K562 (cell line): Measurements from ENCODE around the gene ARHGAP42. TPM values are rescaled to one million over a fixed set of nuclear protein-coding genes. Genes with fewer than 3 reads are reported as not detected.

Experiments
- ATAC-seq: fragments of 200-7000 bp; cut with Tn5 transposase; 3 replicates; pipeline ENCODE4 v1.9.1; 2020; ENCODE audit warnings: moderate library complexity
- BruUV-seq: library from RNA; stranded (reverse); fragments of 400-500 nt; replicated peaks from 2 replicates; lab custom pipeline; 2021; lab: Mats Ljungman, UMichigan
- CTCF ChIA-PET: fragments of 300-600 bp; formaldehyde crosslinking; extraction: SDS; loops from one replicate; lab custom pipeline; 2021; ENCODE audit warnings: low intra/inter-chr PET ratio; lab: Yijun Ruan, JAX
- POLR2A ChIA-PET: fragments of 300-600, 350-650 bp; sonication (Branson Sonifier 250); formaldehyde crosslinking; extraction: SDS; loops from one replicate; lab custom pipeline; 2021; ENCODE audit warnings: antibody characterized with exemption, inconsistent platforms; lab: Yijun Ruan, JAX
- DNase-seq, 4 experiments: peaks; one replicate each; pipeline versions ENCODE4 v3.0.0 to v3.0.0-alpha.2; 2011 to 2018; ENCODE audit warnings: low spot score in 3 of 4, mixed read lengths in 3 of 4; ENCODE audit errors: extremely low read depth in 1 of 4
- FAIRE-seq: peaks from 2 replicates; lab custom pipeline; 2011; peaks lifted over from hg19 to GRCh38; lab: Jason Lieb, UNC
- H2AFZ ChIP-seq: 2 replicates; pipeline ENCODE4 v1.6.0; 2011; ENCODE audit warnings: low read depth, low read length, control low read depth, inconsistent platforms
- H3K27ac ChIP-seq: fragments of 200-600 bp; 3 replicates; pipeline ENCODE4 v1.8.0; 2011; ENCODE audit warnings: low read depth, mild to moderate bottlenecking, control low read depth, inconsistent platforms, low read length, moderate library complexity, mixed read lengths; ENCODE audit errors: extremely low read depth
- H3K27me3 ChIP-seq, 2 experiments: fragments of 300-600 bp in 1 of 2; 2 replicates in 1 of 2; 3 replicates in 1 of 2; pipeline versions ENCODE4 v1.6.0 to v1.8.0; 2011; ENCODE audit warnings: inconsistent platforms in 2 of 2, low read length in 2 of 2, mild to moderate bottlenecking in 1 of 2, mixed read lengths in 1 of 2, moderate library complexity in 1 of 2; ENCODE audit not compliant: control insufficient read depth in 2 of 2, insufficient read depth in 2 of 2
- H3K36me3 ChIP-seq: fragments of 300-600 bp; 3 replicates; pipeline ENCODE4 v1.8.0; 2011; ENCODE audit warnings: mild to moderate bottlenecking, low read length, inconsistent platforms; ENCODE audit not compliant: control insufficient read depth, insufficient read depth
- H3K4me1 ChIP-seq, 2 experiments: fragments of 200-600 bp in 1 of 2; replicated peaks in 1 of 2; 2 replicates in 1 of 2; 3 replicates in 1 of 2; pipeline versions ENCODE4 v1.5.1 to v1.8.0; 2011; ENCODE audit warnings: inconsistent platforms in 2 of 2, low read length in 2 of 2, mild to moderate bottlenecking in 1 of 2, mixed read lengths in 1 of 2, moderate library complexity in 1 of 2; ENCODE audit not compliant: control insufficient read depth in 2 of 2, insufficient read depth in 2 of 2
- H3K4me2 ChIP-seq: 2 replicates; pipeline ENCODE4 v1.6.1; 2011; ENCODE audit warnings: low read length, control low read depth, inconsistent platforms, mixed read lengths; ENCODE audit not compliant: insufficient read depth
- H3K4me3 ChIP-seq: fragments of 200-600 bp; sonication (generic), shearing (Covaris generic); 2 replicates; pipeline ENCODE4 v1.5.1; 2016; ENCODE audit warnings: control low read depth, inconsistent platforms
- H3K79me2 ChIP-seq: fragments of 200-600 bp; 3 replicates; pipeline ENCODE4 v1.8.0; 2011; ENCODE audit warnings: low read length, inconsistent platforms; ENCODE audit not compliant: control insufficient read depth, insufficient read depth
- H3K9ac ChIP-seq, 2 experiments: 2 replicates each; pipeline versions ENCODE4 v1.6.0 to v1.6.1; 2011; ENCODE audit warnings: low read depth in 2 of 2, low read length in 2 of 2, control low read depth in 1 of 2, inconsistent platforms in 1 of 2, mild to moderate bottlenecking in 1 of 2, mixed read lengths in 1 of 2; ENCODE audit not compliant: insufficient read depth in 1 of 2
- H3K9me1 ChIP-seq: one replicate; pipeline ENCODE4 v1.6.0; 2011; ENCODE audit warnings: inconsistent platforms, mild to moderate bottlenecking, low read length, moderate library complexity; ENCODE audit not compliant: control insufficient read depth, insufficient read depth
- H3K9me3 ChIP-seq: replicated peaks from 2 replicates; pipeline ENCODE4 v1.5.1; 2011; ENCODE audit warnings: low read depth, low read length, inconsistent platforms; ENCODE audit not compliant: control insufficient read depth, insufficient read depth
- H4K20me1 ChIP-seq: replicated peaks from 2 replicates; pipeline ENCODE4 v1.6.1; 2011; ENCODE audit warnings: low read length, inconsistent platforms, mixed read lengths; ENCODE audit not compliant: control insufficient read depth, insufficient read depth
- DIDO1 ChIP-seq: fragments of 450-650 bp; IDR thresholded peaks from 2 replicates; pipeline ENCODE4 v1.6.1; 2016; ENCODE audit warnings: low read depth, missing biosample characterization, missing genetic modification characterization
- HDAC2 ChIP-seq: fragments of 450-650 bp; IDR thresholded peaks from 2 replicates; pipeline ENCODE4 v1.6.1; 2016; ENCODE audit warnings: mild to moderate bottlenecking
- KHSRP ChIP-seq: fragments of 450-650 bp; IDR thresholded peaks from 2 replicates; pipeline ENCODE4 v1.6.1; 2017
- KLF13 ChIP-seq: fragments of 450-650 bp; IDR thresholded peaks from 2 replicates; pipeline ENCODE4 v1.6.1; 2016; ENCODE audit warnings: missing genetic modification characterization, low read depth, mild to moderate bottlenecking, missing compliant biosample characterization, moderate library complexity, borderline replicate concordance
- L3MBTL2 ChIP-seq: fragments of 450-650 bp; IDR thresholded peaks from 2 replicates; pipeline ENCODE4 v1.6.1; 2016; ENCODE audit warnings: mild to moderate bottlenecking, moderate library complexity
- NCOA6 ChIP-seq: fragments of 450-650 bp; IDR thresholded peaks from 2 replicates; pipeline ENCODE4 v1.6.1; 2017; ENCODE audit warnings: mild to moderate bottlenecking
- POLR2AphosphoS5 ChIP-seq: IDR thresholded peaks from 2 replicates; pipeline ENCODE4 v1.6.1; 2011; ENCODE audit warnings: mild to moderate bottlenecking, low read depth, low read length, moderate library complexity; ENCODE audit not compliant: control insufficient read depth, insufficient read depth
- U2AF2 ChIP-seq: fragments of 200-400 bp; formaldehyde crosslinking; optimal IDR thresholded peaks from 2 replicates; pipeline ENCODE3; 2017; ENCODE audit warnings: low read depth, mild to moderate bottlenecking, low read length
- ZNF165 ChIP-seq: fragments of 250-450 bp; sonication (Bioruptor Pico); IDR thresholded peaks from 2 replicates; pipeline ENCODE4 v1.4.0; 2020; ENCODE audit warnings: borderline replicate concordance
- WGBS: fragments of 100-300 bp; shearing (Covaris generic); methylation state at CpG from one replicate; pipeline ENCODE4 v1.1.6; 2016; ENCODE audit warnings: low coverage, mixed read lengths; ENCODE audit not compliant: insufficient coverage; ENCODE audit errors: missing lambda C conversion rate; 5-methylcytosine and 5-hydroxymethylcytosine counted together
- in situ Hi-C: fragments of 300-500 bp; cut with MboI; formaldehyde crosslinking; loops from 4 replicates; pipeline ENCODE4 v1.15.0; 2018; ENCODE audit warnings: inconsistent platforms, mixed read lengths
- intact Hi-C: fragments of 100-400 bp; cut with micrococcal nuclease; formaldehyde crosslinking; loops from 2 replicates; pipeline ENCODE4 v1.14.2; 2022
- polyA plus RNA-seq, 8 experiments: library from polyadenylated mRNA; depleted of rRNA in 4 of 8; stranded (reverse) in 5 of 8; unstranded in 3 of 8; fragments of >200 nt; fragmentation: Nextera tagmentation in 2 of 8; fragmentation: Illumina TruSeq in 1 of 8; extraction: Ambion mirVana in 2 of 8; extraction: Trizol in 1 of 8; gene quantifications; 2 replicates each; pipeline versions ENCODE4 v1.2.1 to v1.2.3, GENCODE V29; 2011 to 2014; ENCODE audit warnings: inconsistent platforms in 1 of 8, missing spikeins in 1 of 8
- total RNA-seq, 7 experiments: library from RNA; depleted of rRNA in 6 of 7; stranded (reverse); fragments of >200 nt in 6 of 7; fragmentation: Illumina TruSeq in 2 of 7; extraction: Trizol in 2 of 7; gene quantifications; 2 replicates each; pipeline versions ENCODE4 v1.2.1 to v1.2.3, GENCODE V29; 2011 to 2021; ENCODE audit warnings: low replicate concordance in 1 of 7
- TF ChIP-seq, protein P1 (sequence below): fragments of 250-450 bp; sonication (Bioruptor Pico); IDR thresholded peaks from 2 replicates; pipeline ENCODE4 v1.4.0; 2020
- TF ChIP-seq, protein P2 (sequence below): fragments of 250-450 bp; sonication (Bioruptor Pico); IDR thresholded peaks from 2 replicates; pipeline ENCODE4 v1.5.0; 2021

The ARHGAP42 gene
- total and polyA plus RNA-seq, 9 of the 15 experiments (the other 6 are each of a cell fraction or from before 2014, with no cell fraction given), result 0.95 to 6.1 (median 2.4) TPM

DNA sequence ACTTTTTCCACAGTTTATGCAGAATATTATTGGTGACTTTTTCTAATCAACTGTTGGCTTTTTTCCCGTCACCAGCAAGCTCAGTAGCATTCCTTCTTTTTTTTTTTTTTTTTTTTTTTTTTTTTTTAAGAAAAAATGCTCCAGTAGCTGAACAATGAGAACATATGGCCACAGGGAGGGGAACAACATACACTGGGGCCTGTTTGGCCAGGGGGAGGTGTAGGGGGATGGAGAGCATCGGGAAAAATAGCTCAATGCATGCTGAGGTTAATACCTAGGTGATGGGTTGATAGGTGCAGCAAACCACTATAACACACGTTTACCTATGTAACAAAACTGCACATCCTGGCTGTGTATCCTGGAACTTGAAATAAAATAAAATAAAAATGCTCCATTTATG, 82.5 kb downstream of the ARHGAP42 start:
- Histone ChIP-seq H3K36me3 (no peaks in the 10 kb centered on the region), H2AFZ (no peak overlapping the region), H3K9me1 (no peaks in the 10 kb centered on the region), H3K9ac (no peak overlapping the region), H3K4me2 (no peak overlapping the region), H3K4me1 (no peaks in the 10 kb centered on the region), H3K27me3 (no peaks in the 10 kb centered on the region), H4K20me1 (no peaks in the 10 kb centered on the region), H3K9me3 (no peaks in the 10 kb centered on the region), H3K79me2 (no peaks in the 10 kb centered on the region), H3K4me3 (no peak overlapping the region), H3K27ac (no peak overlapping the region)
- DNase-seq (no peak), ATAC-seq (no peak), FAIRE-seq (no peak)
- POLR2A ChIA-PET, result interaction anchor here (0.7 kb wide), 1 partner anchor 15 kb away, joined by 3 read pairs; no protein-coding TSS in a partner anchor
- 25% methylated on average over 2 of the region's 3 CpGs for WGBS
- TF ChIP-seq POLR2AphosphoS5, result no peak
- TF ChIP-seq KHSRP, result no peak
- no peak for TF ChIP-seq DIDO1
- TF ChIP-seq L3MBTL2, result no peak
- no peak for TF ChIP-seq U2AF2
- TF ChIP-seq HDAC2, result no peak
- TF ChIP-seq NCOA6, result no peak
- BruUV-seq, result no TSS peak
- CTCF ChIA-PET, result no interaction called here
- in situ Hi-C loops (no loop called here), intact Hi-C loops (no loop called here)

DNA sequence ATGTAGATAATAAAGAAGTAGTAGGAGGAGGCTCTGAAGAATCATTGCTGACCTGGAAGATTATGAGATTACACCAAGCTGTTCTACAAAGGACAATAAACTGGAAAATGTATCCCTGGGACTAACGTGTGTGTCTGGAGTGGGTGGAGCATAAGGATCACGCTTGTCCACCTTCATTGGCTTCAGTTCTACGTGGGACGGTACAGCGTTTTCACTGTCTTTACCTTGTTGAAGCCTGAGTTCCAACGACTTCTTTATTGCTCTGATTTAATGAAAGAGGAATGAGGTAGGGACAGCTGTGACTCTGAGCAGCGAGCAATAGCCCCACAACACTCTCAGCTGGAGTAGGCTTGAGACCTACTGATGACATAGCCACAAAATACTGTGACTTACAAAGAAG, 87.0 kb downstream of the ARHGAP42 start:
- no peak for DNase-seq
- CTCF ChIA-PET, result no interaction called here
- H4K20me1 ChIP-seq, result no peaks in the 10 kb centered on the region
- no peak overlapping the region for H2AFZ ChIP-seq
- no peaks in the 10 kb centered on the region for H3K9me1 ChIP-seq
- H3K79me2 ChIP-seq, result no peaks in the 10 kb centered on the region
- no peak overlapping the region for H3K4me2 ChIP-seq
- H3K36me3 ChIP-seq, result no peaks in the 10 kb centered on the region
- in situ Hi-C loops (no loop called here), intact Hi-C loops (no loop called here)
- no peaks in the 10 kb centered on the region for H3K4me1 ChIP-seq
- no peak overlapping the region for H3K27ac ChIP-seq
- WGBS, result 36% methylated on average over 7 of the region's 7 CpGs
- H3K4me3 ChIP-seq, result no peak overlapping the region
- no peaks in the 10 kb centered on the region for H3K9me3 ChIP-seq
- FAIRE-seq, result no peak
- no TSS peak for BruUV-seq
- no peaks in the 10 kb centered on the region for H3K27me3 ChIP-seq
- H3K9ac ChIP-seq, result no peak overlapping the region
- no peak for ATAC-seq
- POLR2A ChIA-PET, result interaction anchor here (1.6 kb wide), 1 partner anchor 11 kb away, joined by 4 read pairs; no protein-coding TSS in a partner anchor
- TF ChIP-seq, protein P1, sequence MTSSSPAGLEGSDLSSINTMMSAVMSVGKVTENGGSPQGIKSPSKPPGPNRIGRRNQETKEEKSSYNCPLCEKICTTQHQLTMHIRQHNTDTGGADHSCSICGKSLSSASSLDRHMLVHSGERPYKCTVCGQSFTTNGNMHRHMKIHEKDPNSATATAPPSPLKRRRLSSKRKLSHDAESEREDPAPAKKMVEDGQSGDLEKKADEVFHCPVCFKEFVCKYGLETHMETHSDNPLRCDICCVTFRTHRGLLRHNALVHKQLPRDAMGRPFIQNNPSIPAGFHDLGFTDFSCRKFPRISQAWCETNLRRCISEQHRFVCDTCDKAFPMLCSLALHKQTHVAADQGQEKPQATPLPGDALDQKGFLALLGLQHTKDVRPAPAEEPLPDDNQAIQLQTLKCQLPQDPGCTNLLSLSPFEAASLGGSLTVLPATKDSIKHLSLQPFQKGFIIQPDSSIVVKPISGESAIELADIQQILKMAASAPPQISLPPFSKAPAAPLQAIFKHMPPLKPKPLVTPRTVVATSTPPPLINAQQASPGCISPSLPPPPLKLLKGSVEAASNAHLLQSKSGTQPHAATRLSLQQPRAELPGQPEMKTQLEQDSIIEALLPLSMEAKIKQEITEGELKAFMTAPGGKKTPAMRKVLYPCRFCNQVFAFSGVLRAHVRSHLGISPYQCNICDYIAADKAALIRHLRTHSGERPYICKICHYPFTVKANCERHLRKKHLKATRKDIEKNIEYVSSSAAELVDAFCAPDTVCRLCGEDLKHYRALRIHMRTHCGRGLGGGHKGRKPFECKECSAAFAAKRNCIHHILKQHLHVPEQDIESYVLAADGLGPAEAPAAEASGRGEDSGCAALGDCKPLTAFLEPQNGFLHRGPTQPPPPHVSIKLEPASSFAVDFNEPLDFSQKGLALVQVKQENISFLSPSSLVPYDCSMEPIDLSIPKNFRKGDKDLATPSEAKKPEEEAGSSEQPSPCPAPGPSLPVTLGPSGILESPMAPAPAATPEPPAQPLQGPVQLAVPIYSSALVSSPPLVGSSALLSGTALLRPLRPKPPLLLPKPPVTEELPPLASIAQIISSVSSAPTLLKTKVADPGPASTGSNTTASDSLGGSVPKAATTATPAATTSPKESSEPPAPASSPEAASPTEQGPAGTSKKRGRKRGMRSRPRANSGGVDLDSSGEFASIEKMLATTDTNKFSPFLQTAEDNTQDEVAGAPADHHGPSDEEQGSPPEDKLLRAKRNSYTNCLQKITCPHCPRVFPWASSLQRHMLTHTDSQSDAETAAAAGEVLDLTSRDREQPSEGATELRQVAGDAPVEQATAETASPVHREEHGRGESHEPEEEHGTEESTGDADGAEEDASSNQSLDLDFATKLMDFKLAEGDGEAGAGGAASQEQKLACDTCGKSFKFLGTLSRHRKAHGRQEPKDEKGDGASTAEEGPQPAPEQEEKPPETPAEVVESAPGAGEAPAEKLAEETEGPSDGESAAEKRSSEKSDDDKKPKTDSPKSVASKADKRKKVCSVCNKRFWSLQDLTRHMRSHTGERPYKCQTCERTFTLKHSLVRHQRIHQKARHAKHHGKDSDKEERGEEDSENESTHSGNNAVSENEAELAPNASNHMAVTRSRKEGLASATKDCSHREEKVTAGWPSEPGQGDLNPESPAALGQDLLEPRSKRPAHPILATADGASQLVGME (CRISPR knock-in tag), result no peak
- TF ChIP-seq, protein P2, sequence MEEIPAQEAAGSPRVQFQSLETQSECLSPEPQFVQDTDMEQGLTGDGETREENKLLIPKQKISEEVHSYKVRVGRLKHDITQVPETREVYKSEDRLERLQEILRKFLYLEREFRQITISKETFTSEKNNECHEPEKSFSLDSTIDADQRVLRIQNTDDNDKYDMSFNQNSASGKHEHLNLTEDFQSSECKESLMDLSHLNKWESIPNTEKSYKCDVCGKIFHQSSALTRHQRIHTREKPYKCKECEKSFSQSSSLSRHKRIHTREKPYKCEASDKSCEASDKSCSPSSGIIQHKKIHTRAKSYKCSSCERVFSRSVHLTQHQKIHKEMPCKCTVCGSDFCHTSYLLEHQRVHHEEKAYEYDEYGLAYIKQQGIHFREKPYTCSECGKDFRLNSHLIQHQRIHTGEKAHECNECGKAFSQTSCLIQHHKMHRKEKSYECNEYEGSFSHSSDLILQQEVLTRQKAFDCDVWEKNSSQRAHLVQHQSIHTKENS (CRISPR knock-in tag), result no peak
- TF ChIP-seq KLF13 (tag) (no peak), ZNF165 (CRISPR knock-in tag) (no peak)
